Upper lobe of left lung (tissue), 4 donors: ENCODE data around the gene PID1.

Experiments used
- EP300 ChIP-seq, 4 donors: sonication (generic); formaldehyde crosslinking; IDR thresholded peaks; one replicate each; pipeline ENCODE4 v1.5.1; 2017; ENCODE audit warnings: antibody characterized with exemption in 4 of 4, control low read depth in 2 of 4
- POLR2A ChIP-seq, 4 donors: fragments of 450-650 bp; IDR thresholded peaks; one replicate each; pipeline ENCODE4 v1.5.1; 2016 to 2017; ENCODE audit warnings: antibody characterized with exemption in 4 of 4, mild to moderate bottlenecking in 2 of 4
- TF ChIP-seq, protein P1 (sequence below), 6 experiments: fragments of 450-650 bp in 4 of 6; fragments of 200-600 bp in 2 of 6; sonication (generic) in 2 of 6; IDR thresholded peaks; one replicate each; pipeline ENCODE4 v1.5.1; 2016 to 2019; ENCODE audit warnings: antibody characterized with exemption in 6 of 6

DNA sequence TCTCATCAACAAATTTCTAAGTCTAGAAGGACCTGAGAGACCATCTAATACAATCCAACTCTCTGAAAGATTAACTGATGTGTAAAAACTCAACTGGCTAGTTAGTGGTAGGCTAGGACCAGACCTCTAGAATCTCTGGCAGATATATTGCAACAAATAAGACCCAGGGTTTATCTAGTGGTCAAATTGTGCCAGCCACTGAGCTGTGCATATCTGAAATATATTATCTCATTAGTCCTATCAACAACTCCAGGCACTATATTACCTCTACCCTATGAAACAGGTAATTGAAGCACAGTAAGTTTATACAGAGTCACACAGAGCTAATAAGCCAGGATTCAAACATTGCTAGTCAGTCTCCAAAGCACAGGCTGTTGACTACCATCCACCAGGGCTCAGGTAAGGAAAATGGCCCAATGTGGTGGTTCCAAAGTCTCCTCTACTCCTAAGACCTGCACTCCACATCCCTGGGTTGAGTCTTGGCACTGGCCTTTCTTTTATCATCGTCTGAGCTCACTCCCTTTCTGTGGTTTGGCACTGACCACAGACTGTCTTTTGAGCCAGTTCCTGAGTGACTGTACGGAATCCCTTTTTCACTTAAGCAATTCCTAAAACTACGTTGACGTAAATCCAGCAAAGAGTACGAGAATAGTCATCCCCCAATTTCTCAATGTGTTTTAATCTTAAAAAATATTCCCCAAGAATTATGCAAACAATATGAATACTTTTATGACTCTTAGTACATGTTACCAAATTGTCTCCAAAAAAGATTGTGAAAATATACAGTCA lies 11.9 kb upstream of the PID1 start:
- TF ChIP-seq, protein P1, sequence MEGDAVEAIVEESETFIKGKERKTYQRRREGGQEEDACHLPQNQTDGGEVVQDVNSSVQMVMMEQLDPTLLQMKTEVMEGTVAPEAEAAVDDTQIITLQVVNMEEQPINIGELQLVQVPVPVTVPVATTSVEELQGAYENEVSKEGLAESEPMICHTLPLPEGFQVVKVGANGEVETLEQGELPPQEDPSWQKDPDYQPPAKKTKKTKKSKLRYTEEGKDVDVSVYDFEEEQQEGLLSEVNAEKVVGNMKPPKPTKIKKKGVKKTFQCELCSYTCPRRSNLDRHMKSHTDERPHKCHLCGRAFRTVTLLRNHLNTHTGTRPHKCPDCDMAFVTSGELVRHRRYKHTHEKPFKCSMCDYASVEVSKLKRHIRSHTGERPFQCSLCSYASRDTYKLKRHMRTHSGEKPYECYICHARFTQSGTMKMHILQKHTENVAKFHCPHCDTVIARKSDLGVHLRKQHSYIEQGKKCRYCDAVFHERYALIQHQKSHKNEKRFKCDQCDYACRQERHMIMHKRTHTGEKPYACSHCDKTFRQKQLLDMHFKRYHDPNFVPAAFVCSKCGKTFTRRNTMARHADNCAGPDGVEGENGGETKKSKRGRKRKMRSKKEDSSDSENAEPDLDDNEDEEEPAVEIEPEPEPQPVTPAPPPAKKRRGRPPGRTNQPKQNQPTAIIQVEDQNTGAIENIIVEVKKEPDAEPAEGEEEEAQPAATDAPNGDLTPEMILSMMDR (IDR thresholded peaks at IDR 0.05) = no peak
- TF ChIP-seq EP300 (IDR thresholded peaks at IDR 0.05) (peak in 3 of 4 donors; percentile 34 to 90 (median 66)), POLR2A (IDR thresholded peaks at IDR 0.05) (no peak)
